A673 (cell line): Measurements from ENCODE around the gene ADAMTS3. TPM values are rescaled to one million over a fixed set of nuclear protein-coding genes. Genes with fewer than 3 reads are reported as not detected.

Experiments used
- BruUV-seq: library from RNA; stranded (reverse); fragments of 400-500 nt; replicated peaks from 2 replicates; lab custom pipeline; 2021; lab: Mats Ljungman, UMichigan
- CTCF ChIA-PET: fragments of 300-600 bp; sonication (Branson Sonifier 250); formaldehyde crosslinking; loops from one replicate; lab custom pipeline; 2022; ENCODE audit warnings: antibody characterized with exemption; lab: Charles Lee
- POLR2A ChIA-PET: fragments of 300-600 bp; sonication (Branson Sonifier 250); formaldehyde crosslinking; loops from one replicate; lab custom pipeline; 2022; ENCODE audit warnings: antibody characterized with exemption; ENCODE audit not compliant: low non-redundant PET; lab: Charles Lee
- DNase-seq: peaks from one replicate; pipeline ENCODE4 v3.0.0-alpha.2; 2015; ENCODE audit warnings: low spot score
- H3K27ac ChIP-seq: fragments of 200-600 bp; sonication (generic); 2 replicates; pipeline ENCODE4 v1.5.1; 2016; ENCODE audit warnings: mixed run types, low read depth, mild to moderate bottlenecking, mixed read lengths, antibody characterized with exemption, low read length; ENCODE audit not compliant: poor library complexity, severe bottlenecking
- H3K27me3 ChIP-seq: fragments of 200-600 bp; sonication (generic); replicated peaks from 2 replicates; pipeline ENCODE4 v1.6.1; 2017; ENCODE audit warnings: mixed run types, low read depth, mild to moderate bottlenecking, mixed read lengths, antibody characterized with exemption, low read length; ENCODE audit not compliant: insufficient read depth, poor library complexity
- H3K36me3 ChIP-seq: fragments of 200-600 bp; sonication (generic); 2 replicates; pipeline ENCODE4 v1.6.1; 2016; ENCODE audit warnings: mixed run types, mild to moderate bottlenecking, mixed read lengths, antibody characterized with exemption, low read length; ENCODE audit not compliant: insufficient read depth, poor library complexity, severe bottlenecking
- H3K4me1 ChIP-seq: fragments of 200-600 bp; sonication (generic); 2 replicates; pipeline ENCODE4 v1.6.1; 2017; ENCODE audit warnings: mixed run types, mild to moderate bottlenecking, mixed read lengths, antibody characterized with exemption, low read length; ENCODE audit not compliant: insufficient read depth, poor library complexity, severe bottlenecking
- H3K4me3 ChIP-seq: fragments of 200-600 bp; sonication (generic); 2 replicates; pipeline ENCODE4 v1.5.1; 2016; ENCODE audit warnings: low read depth, mixed run types, mild to moderate bottlenecking, mixed read lengths, low read length; ENCODE audit not compliant: poor library complexity, severe bottlenecking
- H3K9me3 ChIP-seq: fragments of 200-600 bp; sonication (generic); 2 replicates; pipeline ENCODE4 v1.6.1; 2016; ENCODE audit warnings: mixed run types, low read depth, mild to moderate bottlenecking, mixed read lengths, antibody characterized with exemption, low read length; ENCODE audit not compliant: poor library complexity, severe bottlenecking
- CTCF ChIP-seq: fragments of 300-800, 200-600 bp; sonication (generic); conservative IDR thresholded peaks from 2 replicates; pipeline ENCODE4 v1.5.1; 2017; ENCODE audit warnings: low read depth, mild to moderate bottlenecking, antibody characterized with exemption, low read length, moderate library complexity, mixed read lengths
- EZH2 ChIP-seq: fragments of 200-600 bp; sonication (generic); IDR thresholded peaks from 2 replicates; pipeline ENCODE4 v1.6.1; 2017; ENCODE audit warnings: borderline replicate concordance, low read depth, mild to moderate bottlenecking, mixed read lengths, antibody characterized with exemption, low read length; ENCODE audit not compliant: poor library complexity, severe bottlenecking
- intact Hi-C: fragments of 100-400 bp; cut with micrococcal nuclease; formaldehyde crosslinking; loops from one replicate; pipeline ENCODE4 v1.10.0; 2022; ENCODE audit not compliant: unreplicated experiment
- total RNA-seq: library from RNA; stranded (reverse); gene quantifications from 2 replicates; pipeline ENCODE4 v1.2.3, GENCODE V29; 2021

The ADAMTS3 gene
- total RNA-seq, 1 experiment from 2014 or later, result 0.17 TPM

GRCh38 chr4:72305080-72305479 lies 263.9 kb downstream of the ADAMTS3 start:
- intact Hi-C loops, result no loop called here
- Histone ChIP-seq H3K27me3 (no peaks in the 10 kb centered on the region), H3K9me3 (no peaks in the 10 kb centered on the region), H3K4me1 (no peaks in the 10 kb centered on the region), H3K36me3 (no peaks in the 10 kb centered on the region), H3K27ac (no peak overlapping the region), H3K4me3 (no peak overlapping the region)
- no peak for TF ChIP-seq EZH2
- ChIA-PET POLR2A (no interaction called here), CTCF (no interaction called here)
- BruUV-seq, result no TSS peak
- DNase-seq, result no peak

DNA sequence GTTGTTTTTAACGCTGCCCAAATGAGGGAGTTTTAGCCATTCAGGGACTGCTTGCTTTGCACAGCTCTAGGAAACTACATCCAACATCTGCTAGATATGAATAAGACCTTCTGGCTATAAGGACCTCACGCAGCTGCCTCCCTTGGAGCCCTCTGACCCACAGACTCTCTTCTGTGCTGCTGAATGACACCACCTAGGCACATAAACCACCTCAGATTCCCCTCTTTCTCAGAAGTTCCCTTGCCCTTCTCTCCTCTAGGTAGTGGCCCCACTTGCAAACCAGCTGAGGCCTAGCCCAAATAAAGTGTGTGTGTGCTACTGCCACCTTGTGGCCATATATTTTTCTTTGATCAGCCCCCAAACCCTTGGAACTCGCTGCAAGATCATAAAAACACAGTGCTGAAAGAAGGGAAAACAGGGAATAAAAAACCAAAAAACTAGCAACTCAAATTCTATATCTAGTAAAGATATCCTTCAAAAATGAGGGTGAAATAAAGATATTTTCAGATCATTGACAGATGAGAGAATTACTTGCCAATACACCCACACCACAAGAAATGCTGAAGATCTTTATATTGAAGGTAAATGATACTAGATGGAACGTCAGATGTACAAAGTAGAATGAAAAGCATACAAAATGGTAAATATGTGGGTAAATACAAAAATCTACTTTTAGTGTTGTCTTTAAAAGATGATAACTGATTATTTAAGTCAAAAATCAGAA lies 265.9 kb downstream of the ADAMTS3 start:
- no TSS peak for BruUV-seq

DNA sequence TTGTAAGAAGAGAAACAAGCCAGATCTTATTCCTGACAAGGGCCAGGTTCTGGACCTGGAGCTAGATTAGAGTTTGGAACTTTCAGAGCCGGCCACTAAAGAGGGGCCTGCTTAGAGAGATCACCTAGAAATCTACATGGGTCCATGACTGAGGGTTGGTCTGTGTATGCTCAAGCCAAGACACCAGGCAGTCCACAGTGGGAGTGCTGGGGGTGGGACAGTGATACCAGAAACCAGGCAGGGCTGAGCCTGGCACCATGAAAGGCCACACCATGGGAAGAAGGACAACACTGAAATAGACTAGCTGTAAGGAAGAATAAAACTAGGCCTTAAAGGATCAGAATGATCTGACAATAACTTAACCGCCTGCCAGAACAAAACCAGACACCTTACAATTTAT lies 267.3 kb downstream of the ADAMTS3 start:
- Histone ChIP-seq H3K27ac (no peak overlapping the region), H3K4me3 (no peak overlapping the region), H3K4me1 (no peaks in the 10 kb centered on the region), H3K27me3 (no peaks in the 10 kb centered on the region), H3K9me3 (no peaks in the 10 kb centered on the region), H3K36me3 (no peaks in the 10 kb centered on the region)
- ChIA-PET CTCF (no interaction called here), POLR2A (no interaction called here)
- intact Hi-C loops, result loop anchor here (2.0 kb wide), 1 partner anchor 717 kb away; no protein-coding TSS in a partner anchor
- DNase-seq, result no peak
- no peak for TF ChIP-seq CTCF
- TF ChIP-seq EZH2, result no peak
- no TSS peak for BruUV-seq

More for the DNA sequence above, 265.9 kb downstream of the ADAMTS3 start:
- ChIA-PET POLR2A (no interaction called here), CTCF (no interaction called here)
- Histone ChIP-seq H3K4me1 (no peaks in the 10 kb centered on the region), H3K27me3 (no peaks in the 10 kb centered on the region), H3K4me3 (no peak overlapping the region), H3K27ac (no peak overlapping the region), H3K9me3 (no peaks in the 10 kb centered on the region), H3K36me3 (no peaks in the 10 kb centered on the region)
- intact Hi-C loops, result loop anchor here (2.0 kb wide), 1 partner anchor 716 kb away; no protein-coding TSS in a partner anchor
- no peak for TF ChIP-seq EZH2
- peak; percentile 64 for TF ChIP-seq CTCF
- peak; percentile 54 for DNase-seq

DNA sequence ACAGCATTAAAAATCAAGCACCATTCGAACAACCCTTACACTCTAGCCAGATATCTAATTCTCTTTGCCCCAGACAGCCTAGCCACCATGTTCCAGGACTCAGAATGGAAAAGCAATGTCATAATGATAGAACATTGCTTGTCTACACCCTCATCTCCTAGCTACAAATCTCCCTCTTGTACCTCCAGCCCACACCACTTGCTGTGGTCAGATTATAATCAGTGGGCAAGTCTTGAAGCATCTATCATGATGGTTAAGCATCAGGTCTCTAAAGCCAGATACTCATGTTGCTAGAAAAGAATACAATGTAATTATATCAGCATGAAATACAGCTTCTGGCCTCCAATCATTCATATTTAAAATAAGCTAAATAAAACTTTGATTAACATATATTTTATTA lies 268.9 kb downstream of the ADAMTS3 start:
- Histone ChIP-seq H3K36me3 (no peaks in the 10 kb centered on the region), H3K4me3 (no peak overlapping the region), H3K9me3 (no peaks in the 10 kb centered on the region), H3K27ac (no peak overlapping the region), H3K4me1 (no peaks in the 10 kb centered on the region), H3K27me3 (no peaks in the 10 kb centered on the region)
- no TSS peak for BruUV-seq
- TF ChIP-seq CTCF (no peak), EZH2 (no peak)
- intact Hi-C loops, result no loop called here
- ChIA-PET POLR2A (no interaction called here), CTCF (no interaction called here)
- no peak for DNase-seq
